Upper lobe of left lung (tissue), 4 donors: Measurements from ENCODE around the gene PRX.

Source experiments
- POLR2A ChIP-seq, 4 donors: fragments of 450-650 bp; IDR thresholded peaks; one replicate each; pipeline ENCODE4 v1.5.1; 2016 to 2017; ENCODE audit warnings: antibody characterized with exemption in 4 of 4, mild to moderate bottlenecking in 2 of 4
- POLR2AphosphoS5 ChIP-seq, 2 donors: sonication (generic); formaldehyde crosslinking; IDR thresholded peaks; one replicate each; pipeline ENCODE4 v1.5.1; 2017; ENCODE audit warnings: antibody characterized with exemption in 2 of 2
- TF ChIP-seq, protein P1 (sequence below), 6 experiments: fragments of 450-650 bp in 4 of 6; fragments of 200-600 bp in 2 of 6; sonication (generic) in 2 of 6; IDR thresholded peaks; one replicate each; pipeline ENCODE4 v1.5.1; 2016 to 2019; ENCODE audit warnings: antibody characterized with exemption in 6 of 6

DNA sequence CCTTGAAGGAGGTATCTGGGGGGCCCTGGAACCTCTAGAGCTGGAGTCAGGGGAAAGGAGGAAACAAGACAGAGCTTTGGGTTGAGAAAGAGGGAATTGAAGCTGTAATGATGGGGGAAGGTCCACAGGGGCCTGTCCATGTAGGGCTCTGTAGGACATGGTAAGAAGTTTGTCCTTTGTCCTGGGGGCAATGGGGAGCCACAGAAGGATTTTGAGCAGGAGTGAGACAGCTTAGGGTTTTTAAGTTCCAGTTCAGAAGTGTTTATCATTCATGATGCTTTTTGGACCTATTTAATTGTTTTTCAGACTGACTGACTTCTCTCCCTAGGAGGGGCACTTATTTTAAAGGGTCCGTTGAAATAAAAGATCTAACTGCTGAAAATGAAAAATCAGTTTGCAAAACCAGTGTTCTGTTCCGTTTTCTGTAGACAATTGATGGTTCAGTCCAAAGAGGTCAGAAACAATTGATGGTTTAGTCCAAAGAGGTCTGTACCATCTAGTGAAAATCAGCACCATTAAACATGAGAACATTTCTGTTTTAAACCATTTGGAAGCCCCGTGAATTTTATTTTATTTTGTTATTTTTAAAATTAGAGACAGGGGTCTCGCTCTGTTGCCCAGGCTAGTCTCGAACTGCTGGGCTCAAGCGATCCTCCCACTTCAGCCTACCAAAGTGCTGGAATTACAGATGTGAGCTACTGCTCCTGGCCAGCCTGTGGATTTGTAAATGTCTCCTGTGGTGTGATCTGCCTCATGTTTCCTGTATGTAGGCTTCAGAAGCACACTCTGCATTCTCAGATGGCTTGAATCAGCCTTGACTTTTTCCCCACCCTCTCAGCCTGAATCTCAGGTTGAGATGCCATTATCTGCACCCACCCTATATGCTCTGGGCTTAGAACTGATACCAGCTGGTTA lies 56.2 kb downstream of the PRX start:
- TF ChIP-seq, protein P1, sequence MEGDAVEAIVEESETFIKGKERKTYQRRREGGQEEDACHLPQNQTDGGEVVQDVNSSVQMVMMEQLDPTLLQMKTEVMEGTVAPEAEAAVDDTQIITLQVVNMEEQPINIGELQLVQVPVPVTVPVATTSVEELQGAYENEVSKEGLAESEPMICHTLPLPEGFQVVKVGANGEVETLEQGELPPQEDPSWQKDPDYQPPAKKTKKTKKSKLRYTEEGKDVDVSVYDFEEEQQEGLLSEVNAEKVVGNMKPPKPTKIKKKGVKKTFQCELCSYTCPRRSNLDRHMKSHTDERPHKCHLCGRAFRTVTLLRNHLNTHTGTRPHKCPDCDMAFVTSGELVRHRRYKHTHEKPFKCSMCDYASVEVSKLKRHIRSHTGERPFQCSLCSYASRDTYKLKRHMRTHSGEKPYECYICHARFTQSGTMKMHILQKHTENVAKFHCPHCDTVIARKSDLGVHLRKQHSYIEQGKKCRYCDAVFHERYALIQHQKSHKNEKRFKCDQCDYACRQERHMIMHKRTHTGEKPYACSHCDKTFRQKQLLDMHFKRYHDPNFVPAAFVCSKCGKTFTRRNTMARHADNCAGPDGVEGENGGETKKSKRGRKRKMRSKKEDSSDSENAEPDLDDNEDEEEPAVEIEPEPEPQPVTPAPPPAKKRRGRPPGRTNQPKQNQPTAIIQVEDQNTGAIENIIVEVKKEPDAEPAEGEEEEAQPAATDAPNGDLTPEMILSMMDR (IDR thresholded peaks at IDR 0.05): no peak
- TF ChIP-seq POLR2A (IDR thresholded peaks at IDR 0.05) (no peak), POLR2AphosphoS5 (IDR thresholded peaks at IDR 0.05) (no peak)
